AG09309 (cell line): ENCODE results near the gene AASDHPPT.

Experiments used
- DNase-seq: peaks from one replicate; pipeline ENCODE4 v3.0.0-alpha.2; 2010; ENCODE audit warnings: low read depth
- H3K4me3 ChIP-seq: 2 replicates; pipeline ENCODE4 v1.5.1; 2011; ENCODE audit warnings: mild to moderate bottlenecking, low read depth, low read length, moderate library complexity; ENCODE audit not compliant: control insufficient read depth
- TF ChIP-seq, protein P1 (sequence below): IDR thresholded peaks from 2 replicates; pipeline ENCODE4 v1.5.1; 2011; ENCODE audit warnings: mild to moderate bottlenecking, low read depth, low read length, inconsistent platforms; ENCODE audit not compliant: insufficient read depth, control insufficient read depth; ENCODE audit errors: missing control alignments

AASDHPPT gene, protein sequence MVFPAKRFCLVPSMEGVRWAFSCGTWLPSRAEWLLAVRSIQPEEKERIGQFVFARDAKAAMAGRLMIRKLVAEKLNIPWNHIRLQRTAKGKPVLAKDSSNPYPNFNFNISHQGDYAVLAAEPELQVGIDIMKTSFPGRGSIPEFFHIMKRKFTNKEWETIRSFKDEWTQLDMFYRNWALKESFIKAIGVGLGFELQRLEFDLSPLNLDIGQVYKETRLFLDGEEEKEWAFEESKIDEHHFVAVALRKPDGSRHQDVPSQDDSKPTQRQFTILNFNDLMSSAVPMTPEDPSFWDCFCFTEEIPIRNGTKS

DNA sequence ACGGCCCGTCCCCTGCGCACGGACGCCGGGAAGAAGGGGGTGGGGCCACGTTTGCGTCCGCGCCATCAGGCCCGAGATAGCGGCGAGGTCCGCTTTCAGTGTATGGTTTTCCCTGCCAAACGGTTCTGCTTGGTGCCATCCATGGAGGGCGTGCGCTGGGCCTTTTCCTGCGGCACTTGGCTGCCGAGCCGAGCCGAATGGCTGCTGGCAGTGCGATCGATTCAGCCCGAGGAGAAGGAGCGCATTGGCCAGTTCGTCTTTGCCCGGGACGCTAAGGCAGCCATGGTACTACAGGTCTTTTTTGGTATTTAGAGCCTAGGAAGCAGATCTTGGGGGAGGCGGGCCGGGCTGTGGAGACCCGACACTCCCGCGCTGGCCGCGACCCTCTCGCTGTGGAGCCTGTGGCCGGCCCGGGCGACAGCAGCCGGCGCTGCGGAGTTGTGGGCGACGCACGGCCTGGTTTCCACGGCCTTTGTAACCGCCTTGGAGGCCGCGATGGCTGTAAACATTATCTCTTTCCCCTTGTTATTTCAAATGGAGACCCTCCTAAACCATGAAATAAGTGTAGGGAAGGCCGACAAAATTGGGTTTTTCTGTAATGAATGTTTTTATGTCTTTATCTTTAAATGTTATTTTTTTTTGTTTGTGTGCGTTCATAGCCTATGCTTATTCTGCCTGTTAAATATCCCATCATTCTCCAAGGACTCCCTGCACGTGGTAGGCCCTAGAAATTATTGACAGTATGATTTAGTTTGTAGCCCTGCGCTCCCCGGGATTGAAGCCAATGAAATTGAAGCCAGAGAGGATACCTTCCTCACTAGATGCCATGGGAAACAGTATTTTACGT, at the start of gene AASDHPPT:
TSS of gene AASDHPPT (plus strand) at position 54 of the 847 bp plus-strand sequence. CDS start at position 103, 49 bp downstream.
- TF ChIP-seq, protein P1, sequence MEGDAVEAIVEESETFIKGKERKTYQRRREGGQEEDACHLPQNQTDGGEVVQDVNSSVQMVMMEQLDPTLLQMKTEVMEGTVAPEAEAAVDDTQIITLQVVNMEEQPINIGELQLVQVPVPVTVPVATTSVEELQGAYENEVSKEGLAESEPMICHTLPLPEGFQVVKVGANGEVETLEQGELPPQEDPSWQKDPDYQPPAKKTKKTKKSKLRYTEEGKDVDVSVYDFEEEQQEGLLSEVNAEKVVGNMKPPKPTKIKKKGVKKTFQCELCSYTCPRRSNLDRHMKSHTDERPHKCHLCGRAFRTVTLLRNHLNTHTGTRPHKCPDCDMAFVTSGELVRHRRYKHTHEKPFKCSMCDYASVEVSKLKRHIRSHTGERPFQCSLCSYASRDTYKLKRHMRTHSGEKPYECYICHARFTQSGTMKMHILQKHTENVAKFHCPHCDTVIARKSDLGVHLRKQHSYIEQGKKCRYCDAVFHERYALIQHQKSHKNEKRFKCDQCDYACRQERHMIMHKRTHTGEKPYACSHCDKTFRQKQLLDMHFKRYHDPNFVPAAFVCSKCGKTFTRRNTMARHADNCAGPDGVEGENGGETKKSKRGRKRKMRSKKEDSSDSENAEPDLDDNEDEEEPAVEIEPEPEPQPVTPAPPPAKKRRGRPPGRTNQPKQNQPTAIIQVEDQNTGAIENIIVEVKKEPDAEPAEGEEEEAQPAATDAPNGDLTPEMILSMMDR: no peak
- peak within 1 kb of the TSS; percentile 91 for H3K4me3 ChIP-seq
- no peak for DNase-seq

DNA sequence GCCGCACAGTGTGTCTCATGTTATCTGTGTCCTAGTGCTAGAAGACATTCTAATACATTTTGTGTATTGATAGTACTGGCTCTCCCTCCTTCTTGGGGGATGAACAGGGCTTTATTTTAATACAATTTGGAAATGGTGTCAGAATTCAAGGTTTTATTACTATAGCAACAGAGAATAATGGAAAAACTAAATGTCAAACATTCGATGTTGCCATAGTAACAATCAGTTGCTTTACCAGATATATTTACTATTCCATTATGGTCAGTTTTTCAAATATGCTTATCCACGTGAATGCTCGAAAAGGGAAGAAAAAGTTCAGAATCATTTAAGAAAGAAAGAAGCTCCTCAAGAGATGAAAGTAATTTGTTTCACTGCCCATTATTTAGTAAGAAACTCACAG, 46.9 kb upstream of the AASDHPPT start:
- no peak for DNase-seq
- no peak overlapping the region for H3K4me3 ChIP-seq
- TF ChIP-seq, protein P1: no peak

DNA sequence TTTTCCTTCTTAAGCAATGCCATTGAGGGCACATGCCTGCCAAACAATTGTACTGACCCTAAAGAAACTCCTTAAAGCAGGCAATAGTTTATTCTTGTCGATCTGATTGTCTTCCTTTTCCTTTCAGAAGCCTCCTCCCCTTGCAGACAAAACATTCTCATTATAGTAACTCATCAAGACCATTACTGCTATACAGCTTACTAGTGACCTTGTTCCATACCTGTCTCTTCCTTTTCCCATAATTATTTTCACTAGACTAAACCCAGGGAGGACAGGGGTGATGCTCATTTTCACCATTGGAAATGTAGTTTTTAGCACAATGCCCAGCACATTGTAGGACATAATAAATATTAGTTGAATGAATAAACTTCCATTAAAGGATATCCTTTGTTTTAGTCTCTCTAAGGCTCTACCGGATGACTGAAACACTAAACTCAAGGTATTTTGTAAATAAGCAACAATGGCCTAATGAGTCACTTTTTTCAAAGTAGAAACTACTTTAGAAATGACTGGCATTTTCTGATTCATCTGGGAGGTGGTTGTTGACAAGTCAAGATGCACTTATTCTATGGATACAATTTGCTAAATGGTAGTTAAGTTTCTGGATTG, 46.2 kb upstream of the AASDHPPT start:
- no peak overlapping the region for H3K4me3 ChIP-seq
- DNase-seq: no peak
- TF ChIP-seq, protein P1: no peak

DNA sequence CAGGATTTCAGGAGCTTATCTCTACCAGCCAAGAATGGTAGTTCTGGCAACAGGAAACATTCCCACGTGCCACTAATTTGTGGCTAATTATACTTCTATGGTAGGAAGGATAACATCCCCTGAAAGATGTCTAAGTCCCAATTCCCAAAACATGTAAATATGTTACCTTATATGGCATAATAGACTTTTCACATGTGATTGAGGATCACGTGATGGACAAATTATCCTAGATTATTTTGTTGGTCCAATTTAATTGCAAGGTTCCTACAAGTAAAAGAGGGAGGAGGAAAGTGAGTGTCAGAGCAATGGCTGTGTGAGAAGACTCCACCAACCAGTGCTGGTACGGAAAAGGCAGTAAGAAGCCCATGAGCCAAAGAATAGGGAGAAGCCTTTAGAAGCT, 45.5 kb upstream of the AASDHPPT start:
- no peak overlapping the region for H3K4me3 ChIP-seq
- no peak for DNase-seq
- TF ChIP-seq, protein P1: no peak

DNA sequence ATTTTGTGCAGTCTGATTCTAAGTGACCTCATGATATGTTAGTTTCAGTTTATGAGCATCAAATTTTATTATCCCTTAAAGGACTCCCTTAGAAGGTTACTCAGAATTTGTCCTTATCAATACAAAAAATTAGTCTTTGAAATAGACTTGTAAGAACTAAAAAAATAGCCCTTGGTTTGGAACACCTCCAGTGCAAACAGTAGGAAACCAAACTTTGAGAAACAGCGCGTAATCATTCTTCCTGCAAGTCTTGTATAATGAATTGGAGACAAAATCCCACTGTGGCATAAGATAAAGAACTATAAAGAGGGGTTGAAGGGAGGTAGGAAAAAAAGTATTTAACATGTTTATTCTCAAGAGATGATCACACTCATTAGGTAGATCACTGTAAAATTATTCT, 44.6 kb upstream of the AASDHPPT start:
- TF ChIP-seq, protein P1: no peak
- H3K4me3 ChIP-seq: no peak overlapping the region
- no peak for DNase-seq

DNA sequence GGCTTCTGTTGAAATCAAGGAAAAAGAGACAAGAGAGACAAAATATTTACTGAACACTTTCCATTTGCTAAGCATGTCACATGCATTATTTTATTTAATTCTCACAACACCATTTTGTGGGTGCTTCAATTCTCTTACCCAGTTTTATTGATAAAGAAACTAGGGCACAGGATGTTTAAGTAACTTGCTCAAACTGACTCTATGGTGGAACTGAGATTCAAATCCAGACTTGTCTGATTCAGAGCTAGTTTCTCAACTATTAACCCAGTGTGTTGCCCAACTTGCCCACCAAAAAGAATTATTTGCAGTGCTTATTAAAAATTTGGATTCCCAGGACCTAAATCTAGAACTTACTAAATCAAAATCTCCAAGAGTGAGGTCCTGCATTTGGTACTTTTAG, 33.9 kb upstream of the AASDHPPT start:
- H3K4me3 ChIP-seq: no peak overlapping the region
- TF ChIP-seq, protein P1: no peak
- DNase-seq: no peak
